Smooth muscle cell (in vitro differentiated cells): ENCODE measurements around the gene MAP4K3. TPM values are rescaled to one million over a fixed set of nuclear protein-coding genes. Genes with fewer than 3 reads are reported as not detected.
"Not testable (repeated sequence)": the region's sequence is repeated elsewhere in the genome, so short reads cannot be mapped to it uniquely, and the experiment has no call there.

Source experiments
- DNase-seq: peaks from one replicate; lab custom pipeline; 2025; ENCODE audit not compliant: unreplicated experiment; lab: John Stamatoyannopoulos, UW
- H2AFZ ChIP-seq: fragments of 200-600 bp; sonication (generic); 2 replicates; pipeline ENCODE4 v1.6.0; 2016; ENCODE audit warnings: antibody characterized with exemption, low read depth, mild to moderate bottlenecking
- H3F3A ChIP-seq: fragments of 200-600 bp; sonication (generic); 2 replicates; pipeline ENCODE4 v1.6.0; 2017; ENCODE audit warnings: antibody characterized with exemption, low read depth
- H3K27ac ChIP-seq: fragments of 200-600 bp; sonication (generic); 2 replicates; pipeline ENCODE4 v1.5.1; 2016; ENCODE audit warnings: low read depth, mild to moderate bottlenecking
- H3K27me3 ChIP-seq: fragments of 200-600 bp; sonication (generic); 2 replicates; pipeline ENCODE4 v1.6.1; 2016; ENCODE audit warnings: low read depth, mild to moderate bottlenecking
- H3K36me3 ChIP-seq: fragments of 200-600 bp; sonication (generic); 2 replicates; pipeline ENCODE4 v1.5.1; 2016; ENCODE audit warnings: low read depth
- H3K4me1 ChIP-seq: fragments of 200-600 bp; sonication (generic); 2 replicates; pipeline ENCODE4 v1.5.1; 2016; ENCODE audit warnings: low read depth
- H3K4me2 ChIP-seq: fragments of 200-600 bp; sonication (generic); 2 replicates; pipeline ENCODE4 v1.6.0; 2016; ENCODE audit warnings: mild to moderate bottlenecking
- H3K4me3 ChIP-seq: fragments of 200-600 bp; sonication (generic); 2 replicates; pipeline ENCODE4 v1.5.1; 2016; ENCODE audit warnings: mild to moderate bottlenecking
- H3K79me2 ChIP-seq: fragments of 200-600 bp; sonication (generic); 2 replicates; pipeline ENCODE4 v1.6.0; 2016; ENCODE audit warnings: low read depth, mild to moderate bottlenecking
- H3K9ac ChIP-seq: fragments of 200-600 bp; sonication (generic); 2 replicates; pipeline ENCODE4 v1.6.0; 2016; ENCODE audit warnings: low read depth
- H3K9me3 ChIP-seq: fragments of 200-600 bp; sonication (generic); replicated peaks from 2 replicates; pipeline ENCODE4 v1.5.1; 2016; ENCODE audit warnings: low read depth
- H4K20me1 ChIP-seq: fragments of 200-600 bp; sonication (generic); 2 replicates; pipeline ENCODE4 v1.6.0; 2016; ENCODE audit warnings: low read depth
- CTCF ChIP-seq: fragments of 200-600 bp; sonication (generic); IDR thresholded peaks from 2 replicates; pipeline ENCODE4 v1.5.1; 2017; ENCODE audit warnings: borderline replicate concordance, mild to moderate bottlenecking, antibody characterized with exemption; ENCODE audit not compliant: insufficient read depth, poor library complexity, severe bottlenecking
- WGBS: methylation state at CpG from one replicate; pipeline ENCODE4 v1.1.7; 2016; ENCODE audit warnings: low lambda C conversion rate; 5-methylcytosine and 5-hydroxymethylcytosine counted together
- polyA plus RNA-seq: library from polyadenylated mRNA; unstranded; fragments of >200 nt; fragmentation: Nextera tagmentation; extraction: Ambion mirVana; gene quantifications from 2 replicates; pipeline ENCODE4 v1.2.1, GENCODE V29; 2016
- total RNA-seq: library from RNA; depleted of rRNA; stranded (reverse); fragments of >200 nt; gene quantifications from 2 replicates; pipeline ENCODE4 v1.2.3, GENCODE V29; 2014

The MAP4K3 gene
- total and polyA plus RNA-seq, 2 experiments from 2014 or later, result 21.3 to 70.9 TPM

GRCh38 chr2:39246382-39246980 is 190.6 kb downstream of the MAP4K3 start:
- TF ChIP-seq CTCF, result no peak
- 90% methylated on average over 1 of the region's 1 CpG for WGBS
- no peaks in the 10 kb centered on the region for H3K4me1 ChIP-seq

GRCh38 chr2:39244963-39245625 is 192.0 kb downstream of the MAP4K3 start:
- H3K79me2 ChIP-seq, H3K27me3 ChIP-seq, H3K36me3 ChIP-seq, H3K4me3 ChIP-seq, H3K4me2 ChIP-seq, H3K9me3 ChIP-seq, DNase-seq, H2AFZ ChIP-seq, H3F3A ChIP-seq, H3K9ac ChIP-seq, H3K27ac ChIP-seq, H3K4me1 ChIP-seq, H4K20me1 ChIP-seq: not testable (repeated sequence)
- 95% methylated on average over 31 of the region's 31 CpGs for WGBS

More at GRCh38 chr2:39246382-39246980, 190.6 kb downstream of the MAP4K3 start:
- DNase-seq, result no peak
- H3K27ac ChIP-seq, result no peak overlapping the region
- no peak overlapping the region for H2AFZ ChIP-seq
- H3K9me3 ChIP-seq, result no peaks in the 10 kb centered on the region
- H3K79me2 ChIP-seq, result no peaks in the 10 kb centered on the region
- no peaks in the 10 kb centered on the region for H4K20me1 ChIP-seq
- no peak overlapping the region for H3K4me2 ChIP-seq
- peaks cover 9% of the 10 kb centered on the region for H3K36me3 ChIP-seq
- H3K4me3 ChIP-seq, result no peak overlapping the region
- H3K27me3 ChIP-seq, result no peaks in the 10 kb centered on the region
- H3K9ac ChIP-seq, result no peak overlapping the region
- H3F3A ChIP-seq, result no peaks in the 10 kb centered on the region

- not testable (repeated sequence) for H2AFZ ChIP-seq, H3K9me3 ChIP-seq, H3K27ac ChIP-seq, H3K79me2 ChIP-seq, H3F3A ChIP-seq, H3K36me3 ChIP-seq, H3K4me1 ChIP-seq, H3K4me2 ChIP-seq, H3K9ac ChIP-seq, H3K27me3 ChIP-seq, H4K20me1 ChIP-seq, DNase-seq, H3K4me3 ChIP-seq
- 97% methylated on average over 38 of the region's 39 CpGs for WGBS
Observed at GRCh38 chr2:39244241-39244862, 192.7 kb downstream of the MAP4K3 start.

- Histone ChIP-seq H3K4me1 (no peaks in the 10 kb centered on the region), H3K4me3 (no peak within 1 kb of the TSS), H3K4me2 (no peak within 1 kb of the TSS), H3K9ac (no peak within 1 kb of the TSS), H3K27me3 (no peaks in the 10 kb centered on the region), H3K9me3 (no peaks in the 10 kb centered on the region), H2AFZ (no peak within 1 kb of the TSS), H3K79me2 (no peaks in the 10 kb centered on the region), H3K27ac (no peak within 1 kb of the TSS), H4K20me1 (no peaks in the 10 kb centered on the region), H3F3A (no peaks in the 10 kb centered on the region), H3K36me3 (no peaks in the 10 kb centered on the region)
- TF ChIP-seq CTCF, result no peak
- DNase-seq, result no peak
- 97% methylated on average over 58 of the region's 58 CpGs for WGBS
Observed at GRCh38 chr2:39243469-39244123, 193.5 kb downstream of the MAP4K3 start, which contains the start of gene CDKL4. CDKL4 (minus strand) TSS chr2:39243970.
